ENCODE results near the gene CLSTN2.

Gene CLSTN2

DNA sequence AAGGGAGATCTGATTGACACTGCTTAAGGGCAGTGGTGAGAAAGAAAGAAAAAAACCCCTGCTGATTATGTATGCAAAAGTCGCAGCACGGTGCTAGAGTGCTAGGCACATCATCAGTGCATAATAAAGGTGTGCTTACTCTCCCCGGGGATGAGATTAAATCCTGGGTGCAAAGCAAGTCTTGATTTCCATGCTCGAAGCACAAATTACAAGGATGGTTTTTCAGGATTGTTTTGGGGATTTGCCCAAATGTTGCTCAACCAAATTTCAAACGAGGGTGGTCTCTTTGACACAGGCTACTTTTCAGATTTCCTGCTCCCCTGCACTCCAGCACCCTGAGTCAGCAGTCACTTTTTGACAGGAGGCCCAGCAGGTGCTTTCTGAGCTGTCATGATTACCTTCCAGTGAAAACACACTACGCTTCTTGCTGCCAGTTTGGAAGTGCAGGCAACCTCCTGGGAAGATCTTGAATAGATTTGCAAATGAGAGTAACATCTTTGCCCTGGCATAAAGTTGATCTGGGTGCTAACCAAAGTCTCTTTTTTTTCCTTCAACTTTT is 575.4 kb downstream of the CLSTN2 start:
- no peak overlapping the region for H2BK15ac ChIP-seq (ENCODE audit: low read depth, poor library complexity, severe bottlenecking)
- H3K9ac ChIP-seq (ENCODE audit: low read length) = no peak overlapping the region
- peak overlapping the region; percentile 12 for H2BK5ac ChIP-seq (ENCODE audit: low read depth, low read length, poor library complexity, severe bottlenecking)
- peaks cover 0 to 10% of the 10 kb centered on the region in 2 experiments for H3K27me3 ChIP-seq (ENCODE audit: control insufficient read depth in 1 of 2, insufficient read depth in 1 of 2, low read length in 2 of 2)
- WGBS = 20% methylated on average over 6 of the region's 6 CpGs
- no peak overlapping the region for H3K18ac ChIP-seq (ENCODE audit: low read depth in 1 of 2, low read length in 2 of 2)
- no peak overlapping the region for H3K23ac ChIP-seq (ENCODE audit: low read length in 2 of 2)
- peaks cover under 1% of the 10 kb centered on the region for H3K4me1 ChIP-seq (ENCODE audit: control insufficient read depth, insufficient read depth, low read depth, low read length)
- H3K4ac ChIP-seq (ENCODE audit: low read depth in 1 of 2, low read length in 2 of 2) = no peak overlapping the region
- H2AK5ac ChIP-seq (ENCODE audit: low read length, severe bottlenecking) = no peak overlapping the region
- H3K14ac ChIP-seq (ENCODE audit: low read length in 2 of 2) = no peak overlapping the region
- H2BK120ac ChIP-seq (ENCODE audit: low read depth, low read length) = no peak overlapping the region
- no peak for DNase-seq
- H3K36me3 ChIP-seq (ENCODE audit: control insufficient read depth in 1 of 2, insufficient read depth in 2 of 2, low read depth in 1 of 2, low read length in 2 of 2) = peaks cover 0 to 2% of the 10 kb centered on the region in 2 experiments
- H3K27ac ChIP-seq (ENCODE audit: low read length, poor library complexity, severe bottlenecking) = no peak overlapping the region
- H3K79me1 ChIP-seq (replicated peaks; ENCODE audit: low read length, poor library complexity, severe bottlenecking) = no peaks in the 10 kb centered on the region
- H3K9me3 ChIP-seq (ENCODE audit: control insufficient read depth, low read length) = no peaks in the 10 kb centered on the region
- H2AFZ ChIP-seq (ENCODE audit: low read depth, low read length) = no peak overlapping the region
- H3K4me2 ChIP-seq (ENCODE audit: low read length, poor library complexity, severe bottlenecking) = no peak overlapping the region
- no peak overlapping the region for H4K8ac ChIP-seq (ENCODE audit: low read length)
- H3K4me3 ChIP-seq (ENCODE audit: insufficient read depth in 1 of 2, low read depth in 1 of 2, low read length in 2 of 2) = no peak overlapping the region
- H4K91ac ChIP-seq (ENCODE audit: low read length) = no peak overlapping the region
- H2BK12ac ChIP-seq (ENCODE audit: low read length in 2 of 2) = no peak overlapping the region

DNA sequence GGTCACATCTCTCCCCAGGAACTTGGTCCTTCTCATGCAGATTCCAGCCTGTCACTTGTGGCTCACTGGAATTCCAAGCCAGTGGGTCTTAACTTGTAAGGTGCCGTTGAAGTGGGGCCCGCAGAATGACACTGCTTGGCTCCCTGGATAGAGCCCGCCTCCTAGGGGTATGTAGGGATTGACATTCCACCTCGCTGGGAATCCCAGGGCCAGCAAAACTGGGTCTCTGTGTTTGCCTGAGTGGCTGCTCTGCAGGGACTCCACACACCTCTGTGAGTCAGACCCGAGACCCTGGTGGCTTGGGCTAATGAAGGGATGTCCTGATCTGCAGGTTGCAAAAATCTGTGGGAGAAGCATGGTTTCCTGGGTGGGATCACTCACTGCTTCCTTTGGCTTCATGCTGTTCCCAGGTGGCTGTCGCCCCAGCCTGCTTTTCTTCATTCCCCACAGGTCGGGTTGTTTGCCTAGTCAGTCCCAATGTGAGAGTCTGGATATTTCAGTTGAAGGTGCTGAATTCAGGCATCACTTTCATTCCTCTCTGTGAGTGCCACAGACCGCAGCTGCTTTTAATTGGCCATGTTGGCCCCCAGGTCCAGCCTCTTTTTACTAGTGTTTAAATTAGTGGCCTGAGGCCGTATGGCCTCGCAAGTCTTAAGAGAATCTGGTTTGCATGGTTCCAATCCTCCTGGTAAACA is 586.9 kb downstream of the CLSTN2 start:
- no peaks in the 10 kb centered on the region for H3K4me1 ChIP-seq (ENCODE audit: control insufficient read depth, insufficient read depth, low read depth, low read length)

DNA sequence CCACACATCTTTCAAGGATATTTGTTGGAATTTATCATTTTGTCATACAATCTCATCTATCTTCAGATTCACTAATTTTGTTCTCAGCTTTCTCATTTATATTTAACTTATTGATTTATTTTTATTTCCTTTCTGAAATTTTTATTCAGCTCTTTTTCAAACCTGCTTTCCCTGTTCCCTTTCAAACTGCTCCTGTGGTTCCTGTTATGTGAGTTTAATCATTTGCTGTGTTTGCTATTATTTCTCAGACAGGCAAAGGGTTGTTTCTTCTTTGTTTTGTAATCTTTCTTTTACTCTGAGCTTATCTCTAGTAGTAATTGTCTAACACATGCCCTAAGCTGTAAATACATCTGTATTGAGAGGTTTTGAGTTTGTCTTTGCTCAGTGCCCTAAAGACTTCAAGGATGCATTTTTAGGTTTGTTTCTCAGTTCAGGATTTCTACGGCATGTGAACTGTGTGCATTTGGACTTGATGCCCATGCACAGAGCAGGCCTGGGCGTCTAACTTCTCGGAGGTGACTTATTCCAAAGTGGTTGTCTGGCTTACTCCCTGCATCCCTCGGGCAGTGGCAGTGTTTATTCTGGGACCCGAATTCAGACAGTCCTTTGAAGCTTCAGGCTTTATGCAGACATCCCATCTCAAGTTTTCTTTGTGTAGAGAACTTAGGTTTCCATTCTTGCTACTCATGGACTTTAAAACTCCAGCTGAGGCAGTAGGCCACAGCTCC is 587.8 kb downstream of the CLSTN2 start:
- no peak overlapping the region for H2BK5ac ChIP-seq (ENCODE audit: low read depth, low read length, poor library complexity, severe bottlenecking)
- no peaks in the 10 kb centered on the region for H3K27me3 ChIP-seq (ENCODE audit: control insufficient read depth in 1 of 2, insufficient read depth in 1 of 2, low read length in 2 of 2)
- H4K8ac ChIP-seq (ENCODE audit: low read length) = no peak overlapping the region
- WGBS = 76% methylated on average over 5 of the region's 5 CpGs
- no peak overlapping the region for H3K27ac ChIP-seq (ENCODE audit: low read length, poor library complexity, severe bottlenecking)
- H3K14ac ChIP-seq (ENCODE audit: low read length in 2 of 2) = no peak overlapping the region
- no peak overlapping the region for H2AFZ ChIP-seq (ENCODE audit: low read depth, low read length)
- H3K23ac ChIP-seq (ENCODE audit: low read length in 2 of 2) = no peak overlapping the region
- no peak overlapping the region for H3K4me3 ChIP-seq (ENCODE audit: insufficient read depth in 1 of 2, low read depth in 1 of 2, low read length in 2 of 2)
- no peak for DNase-seq
- no peak overlapping the region for H2BK120ac ChIP-seq (ENCODE audit: low read depth, low read length)
- no peak overlapping the region for H2BK12ac ChIP-seq (ENCODE audit: low read length in 2 of 2)
- H3K79me1 ChIP-seq (replicated peaks; ENCODE audit: low read length, poor library complexity, severe bottlenecking) = no peaks in the 10 kb centered on the region
- no peak overlapping the region for H4K91ac ChIP-seq (ENCODE audit: low read length)
- no peak overlapping the region for H3K9ac ChIP-seq (ENCODE audit: low read length)
- no peak overlapping the region for H2AK5ac ChIP-seq (ENCODE audit: low read length, severe bottlenecking)
- no peaks in the 10 kb centered on the region for H3K4me1 ChIP-seq (ENCODE audit: control insufficient read depth, insufficient read depth, low read depth, low read length)
- H3K4me2 ChIP-seq (ENCODE audit: low read length, poor library complexity, severe bottlenecking) = no peak overlapping the region
- H3K36me3 ChIP-seq (ENCODE audit: control insufficient read depth in 1 of 2, insufficient read depth in 2 of 2, low read depth in 1 of 2, low read length in 2 of 2) = peaks cover 0 to 3% of the 10 kb centered on the region in 2 experiments
- no peak overlapping the region for H3K4ac ChIP-seq (ENCODE audit: low read depth in 1 of 2, low read length in 2 of 2)
- H3K18ac ChIP-seq (ENCODE audit: low read depth in 1 of 2, low read length in 2 of 2) = no peak overlapping the region
- H2BK15ac ChIP-seq (ENCODE audit: low read depth, poor library complexity, severe bottlenecking) = no peak overlapping the region
- H3K9me3 ChIP-seq (ENCODE audit: control insufficient read depth, low read length) = peaks cover 36% of the 10 kb centered on the region

More for the DNA sequence above, 586.9 kb downstream of the CLSTN2 start:
- no peak overlapping the region for H2BK5ac ChIP-seq (ENCODE audit: low read depth, low read length, poor library complexity, severe bottlenecking)
- H4K8ac ChIP-seq (ENCODE audit: low read length) = no peak overlapping the region
- H2BK15ac ChIP-seq (ENCODE audit: low read depth, poor library complexity, severe bottlenecking) = no peak overlapping the region
- 49% methylated on average over 10 of the region's 10 CpGs for WGBS
- H3K79me1 ChIP-seq (replicated peaks; ENCODE audit: low read length, poor library complexity, severe bottlenecking) = no peaks in the 10 kb centered on the region
- no peak overlapping the region for H2AK5ac ChIP-seq (ENCODE audit: low read length, severe bottlenecking)
- H2BK120ac ChIP-seq (ENCODE audit: low read depth, low read length) = no peak overlapping the region
- H4K91ac ChIP-seq (ENCODE audit: low read length) = no peak overlapping the region
- no peak overlapping the region for H3K9ac ChIP-seq (ENCODE audit: low read length)
- no peak overlapping the region for H3K27ac ChIP-seq (ENCODE audit: low read length, poor library complexity, severe bottlenecking)
- H3K14ac ChIP-seq (ENCODE audit: low read length in 2 of 2) = no peak overlapping the region
- H3K4me3 ChIP-seq (ENCODE audit: insufficient read depth in 1 of 2, low read depth in 1 of 2, low read length in 2 of 2) = no peak overlapping the region
- H2AFZ ChIP-seq (ENCODE audit: low read depth, low read length) = no peak overlapping the region
- no peak overlapping the region for H3K18ac ChIP-seq (ENCODE audit: low read depth in 1 of 2, low read length in 2 of 2)
- no peaks in the 10 kb centered on the region for H3K27me3 ChIP-seq (ENCODE audit: control insufficient read depth in 1 of 2, insufficient read depth in 1 of 2, low read length in 2 of 2)
- H3K4me2 ChIP-seq (ENCODE audit: low read length, poor library complexity, severe bottlenecking) = no peak overlapping the region
- no peak for DNase-seq
- no peak overlapping the region for H3K4ac ChIP-seq (ENCODE audit: low read depth in 1 of 2, low read length in 2 of 2)
- peaks cover 42% of the 10 kb centered on the region for H3K9me3 ChIP-seq (ENCODE audit: control insufficient read depth, low read length)
- H3K23ac ChIP-seq (ENCODE audit: low read length in 2 of 2) = no peak overlapping the region
- H3K36me3 ChIP-seq (ENCODE audit: control insufficient read depth in 1 of 2, insufficient read depth in 2 of 2, low read depth in 1 of 2, low read length in 2 of 2) = peaks cover 0 to 3% of the 10 kb centered on the region in 2 experiments
- H2BK12ac ChIP-seq (ENCODE audit: low read length in 2 of 2) = no peak overlapping the region

DNA sequence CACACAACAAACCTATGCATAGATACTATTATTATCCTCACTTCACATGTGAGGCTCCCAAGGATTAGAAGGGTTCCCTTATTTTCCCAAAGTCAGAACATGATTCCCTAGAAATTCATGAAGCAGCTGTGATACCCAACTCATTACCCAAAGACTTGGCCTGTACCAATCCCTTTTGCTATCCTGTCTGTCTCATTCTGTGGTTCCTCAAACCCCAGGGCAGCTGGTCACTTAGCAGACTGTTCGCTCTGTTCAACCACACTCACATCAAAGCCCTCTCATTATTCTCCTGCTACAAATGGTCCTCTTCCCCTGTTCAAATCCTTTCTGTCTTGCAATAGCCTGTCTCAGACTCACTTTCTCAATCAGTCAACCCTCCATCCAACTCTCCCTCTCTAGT is 588.6 kb downstream of the CLSTN2 start:
- H3K27me3 ChIP-seq (ENCODE audit: control insufficient read depth in 1 of 2, insufficient read depth in 1 of 2, low read length in 2 of 2) = no peaks in the 10 kb centered on the region
- H3K18ac ChIP-seq (ENCODE audit: low read depth in 1 of 2, low read length in 2 of 2) = no peak overlapping the region
- H3K4me2 ChIP-seq (ENCODE audit: low read length, poor library complexity, severe bottlenecking) = no peak overlapping the region
- no peak overlapping the region for H3K27ac ChIP-seq (ENCODE audit: low read length, poor library complexity, severe bottlenecking)
- no peak overlapping the region for H3K9ac ChIP-seq (ENCODE audit: low read length)
- no peak overlapping the region for H3K23ac ChIP-seq (ENCODE audit: low read length in 2 of 2)
- peak overlapping the region; percentile 2 for H2AK5ac ChIP-seq (ENCODE audit: low read length, severe bottlenecking)
- no peak overlapping the region for H3K4me3 ChIP-seq (ENCODE audit: insufficient read depth in 1 of 2, low read depth in 1 of 2, low read length in 2 of 2)
- no peak overlapping the region for H2BK120ac ChIP-seq (ENCODE audit: low read depth, low read length)
- no peak overlapping the region for H2AFZ ChIP-seq (ENCODE audit: low read depth, low read length)
- H3K79me1 ChIP-seq (replicated peaks; ENCODE audit: low read length, poor library complexity, severe bottlenecking) = no peaks in the 10 kb centered on the region
- H2BK5ac ChIP-seq (ENCODE audit: low read depth, low read length, poor library complexity, severe bottlenecking) = no peak overlapping the region
- 73% methylated on average over 1 of the region's 1 CpG for WGBS
- H3K4me1 ChIP-seq (ENCODE audit: control insufficient read depth, insufficient read depth, low read depth, low read length) = peaks cover 2% of the 10 kb centered on the region
- no peak overlapping the region for H3K14ac ChIP-seq (ENCODE audit: low read length in 2 of 2)
- no peak for DNase-seq
- no peak overlapping the region for H4K8ac ChIP-seq (ENCODE audit: low read length)
- H3K9me3 ChIP-seq (ENCODE audit: control insufficient read depth, low read length) = peaks cover 28% of the 10 kb centered on the region
- H3K36me3 ChIP-seq (ENCODE audit: control insufficient read depth in 1 of 2, insufficient read depth in 2 of 2, low read depth in 1 of 2, low read length in 2 of 2) = peaks cover 0 to 3% of the 10 kb centered on the region in 2 experiments
- no peak overlapping the region for H2BK15ac ChIP-seq (ENCODE audit: low read depth, poor library complexity, severe bottlenecking)
- no peak overlapping the region for H4K91ac ChIP-seq (ENCODE audit: low read length)
- no peak overlapping the region for H2BK12ac ChIP-seq (ENCODE audit: low read length in 2 of 2)
- no peak overlapping the region for H3K4ac ChIP-seq (ENCODE audit: low read depth in 1 of 2, low read length in 2 of 2)
